ENCODE results near the gene ITIH6.

ITIH6 gene

DNA sequence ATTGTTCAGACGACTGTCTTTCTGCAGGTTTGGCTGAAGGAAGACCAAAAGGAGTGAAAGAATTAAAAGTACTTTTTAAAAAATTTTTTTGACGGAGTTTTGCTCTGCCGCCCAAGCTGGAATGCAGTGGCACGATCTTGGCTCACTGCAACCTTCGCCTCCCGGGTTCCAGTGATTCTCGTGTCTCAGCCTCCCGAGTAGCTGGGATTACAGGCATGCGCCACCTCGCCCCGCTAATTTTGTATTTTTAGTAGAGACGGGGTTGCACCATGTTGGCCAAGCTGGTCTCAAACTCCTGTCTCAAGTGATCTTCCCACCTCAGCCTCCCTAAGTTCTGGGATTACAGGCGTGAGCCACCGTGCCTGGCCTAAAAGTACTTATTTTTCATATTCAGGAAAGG lies 86.3 kb downstream of the ITIH6 start:
- TF ChIP-seq, protein P1, sequence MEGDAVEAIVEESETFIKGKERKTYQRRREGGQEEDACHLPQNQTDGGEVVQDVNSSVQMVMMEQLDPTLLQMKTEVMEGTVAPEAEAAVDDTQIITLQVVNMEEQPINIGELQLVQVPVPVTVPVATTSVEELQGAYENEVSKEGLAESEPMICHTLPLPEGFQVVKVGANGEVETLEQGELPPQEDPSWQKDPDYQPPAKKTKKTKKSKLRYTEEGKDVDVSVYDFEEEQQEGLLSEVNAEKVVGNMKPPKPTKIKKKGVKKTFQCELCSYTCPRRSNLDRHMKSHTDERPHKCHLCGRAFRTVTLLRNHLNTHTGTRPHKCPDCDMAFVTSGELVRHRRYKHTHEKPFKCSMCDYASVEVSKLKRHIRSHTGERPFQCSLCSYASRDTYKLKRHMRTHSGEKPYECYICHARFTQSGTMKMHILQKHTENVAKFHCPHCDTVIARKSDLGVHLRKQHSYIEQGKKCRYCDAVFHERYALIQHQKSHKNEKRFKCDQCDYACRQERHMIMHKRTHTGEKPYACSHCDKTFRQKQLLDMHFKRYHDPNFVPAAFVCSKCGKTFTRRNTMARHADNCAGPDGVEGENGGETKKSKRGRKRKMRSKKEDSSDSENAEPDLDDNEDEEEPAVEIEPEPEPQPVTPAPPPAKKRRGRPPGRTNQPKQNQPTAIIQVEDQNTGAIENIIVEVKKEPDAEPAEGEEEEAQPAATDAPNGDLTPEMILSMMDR (IDR thresholded peaks at IDR 0.05): no peak
- Histone ChIP-seq H3K27ac (no peak overlapping the region), H3K4me3 (no peak overlapping the region)
- DNase-seq (ENCODE audit: low spot score): no peak

DNA sequence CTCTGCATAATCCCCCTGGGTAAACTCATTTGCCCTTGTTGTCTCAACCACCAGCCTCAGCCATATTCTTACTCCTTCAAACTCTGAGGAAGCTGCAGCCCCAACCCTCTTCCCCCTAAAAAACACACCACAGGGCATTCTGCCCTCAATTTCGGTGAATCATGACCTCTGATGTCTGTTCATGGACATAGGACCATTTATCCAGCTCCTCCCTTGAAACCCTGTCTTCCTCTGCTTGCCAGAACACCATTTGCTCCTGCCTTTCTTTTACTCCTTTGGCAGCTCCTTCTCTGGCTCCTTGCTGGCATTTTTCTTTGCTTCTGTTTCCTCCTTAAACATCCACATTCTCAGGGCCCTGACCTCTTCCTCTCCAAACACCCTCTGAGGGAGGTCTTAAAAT lies 87.1 kb downstream of the ITIH6 start:
- TF ChIP-seq, protein P1 (IDR thresholded peaks at IDR 0.05): no peak
- Histone ChIP-seq H3K4me3 (no peak overlapping the region), H3K27ac (no peak overlapping the region)
- no peak for DNase-seq (ENCODE audit: low spot score)

DNA sequence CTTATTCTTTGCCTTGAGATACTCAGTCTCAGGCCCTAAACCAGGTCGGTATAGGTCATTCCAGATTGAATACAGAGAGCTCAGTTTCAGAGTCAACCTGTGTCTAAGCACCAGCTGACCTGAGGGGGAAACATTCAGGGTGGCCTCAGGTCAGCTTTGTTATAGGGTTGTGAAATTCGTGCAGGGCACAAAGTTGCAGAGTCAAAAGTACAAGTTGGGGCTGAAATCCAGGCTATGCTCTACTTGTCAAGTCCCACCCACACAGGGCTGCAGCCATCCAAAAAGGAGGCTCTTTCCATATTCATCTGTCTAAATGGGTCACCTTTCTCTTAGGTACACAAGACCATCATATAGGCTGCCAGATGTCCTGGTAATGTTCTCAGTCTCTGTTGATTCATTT lies 89.7 kb downstream of the ITIH6 start:
- no peak for DNase-seq (ENCODE audit: low spot score)
- no peak overlapping the region for H3K4me3 ChIP-seq
- H3K27ac ChIP-seq: no peak overlapping the region
- TF ChIP-seq, protein P1 (IDR thresholded peaks at IDR 0.05): no peak
